CD4-positive, alpha-beta memory T cell (primary cell): ENCODE data around the gene PRKCD. TPM values are rescaled to one million over a fixed set of nuclear protein-coding genes. Genes with fewer than 3 reads are reported as not detected.

Source experiments
- CTCF ChIA-PET: fragments of 350-600 bp; sonication (Branson Sonifier 250); formaldehyde crosslinking; loops from one replicate; lab custom pipeline; 2021; ENCODE audit warnings: inconsistent platforms; ENCODE audit not compliant: partially characterized antibody; lab: Charles Lee
- POLR2A ChIA-PET: fragments of 350-600 bp; sonication (Branson Sonifier 250); formaldehyde crosslinking; loops from one replicate; lab custom pipeline; 2021; ENCODE audit not compliant: partially characterized antibody; lab: Charles Lee
- DNase-seq, 5 donors: peaks; one replicate each; pipeline versions ENCODE4 v3.0.0 to v3.0.0-alpha.2; 2020 to 2022; ENCODE audit warnings: mixed read lengths in 1 of 5
- H3K27ac ChIP-seq: one replicate; pipeline ENCODE4 v1.7.0; 2013; ENCODE audit warnings: low read depth, low read length
- H3K27me3 ChIP-seq: 2 replicates; pipeline ENCODE4 v1.7.0; 2013; ENCODE audit warnings: mild to moderate bottlenecking, low read length, moderate library complexity; ENCODE audit not compliant: insufficient read depth
- H3K36me3 ChIP-seq: 2 replicates; pipeline ENCODE4 v1.7.0; 2013; ENCODE audit warnings: mild to moderate bottlenecking, low read length, moderate library complexity; ENCODE audit not compliant: insufficient read depth
- H3K4me1 ChIP-seq: 2 replicates; pipeline ENCODE4 v1.7.0; 2013; ENCODE audit warnings: mild to moderate bottlenecking, low read length, moderate library complexity; ENCODE audit not compliant: insufficient read depth
- H3K4me3 ChIP-seq, 2 donors: one replicate each; pipeline ENCODE4 v1.7.0; 2013; ENCODE audit warnings: low read length in 2 of 2, mild to moderate bottlenecking in 1 of 2
- H3K9me3 ChIP-seq, 2 donors: one replicate each; pipeline ENCODE4 v1.7.0; 2013; ENCODE audit warnings: low read length in 2 of 2, control low read depth in 1 of 2; ENCODE audit not compliant: control insufficient read depth in 1 of 2
- H3K27ac Mint-ChIP-seq, 7 donors: one replicate each; pipeline ENCODE4 v1.8.0; 2020 to 2021; ENCODE audit warnings: mixed read lengths in 7 of 7, mild to moderate bottlenecking in 6 of 7, inconsistent platforms in 3 of 7, moderate library complexity in 3 of 7
- H3K27me3 Mint-ChIP-seq, 2 donors: one replicate each; pipeline ENCODE4 v1.8.0; 2020 to 2021; ENCODE audit warnings: mixed read lengths in 2 of 2
- H3K36me3 Mint-ChIP-seq, 2 donors: one replicate each; pipeline ENCODE4 v1.8.0; 2020 to 2021; ENCODE audit warnings: mixed read lengths in 2 of 2, inconsistent platforms in 1 of 2, mild to moderate bottlenecking in 1 of 2
- H3K4me1 Mint-ChIP-seq, 4 donors: one replicate each; pipeline ENCODE4 v1.8.0; 2020 to 2021; ENCODE audit warnings: mixed read lengths in 4 of 4, mild to moderate bottlenecking in 1 of 4
- H3K4me3 Mint-ChIP-seq, 8 donors: one replicate each; pipeline ENCODE4 v1.8.0; 2020 to 2021; ENCODE audit warnings: mixed read lengths in 8 of 8, mild to moderate bottlenecking in 7 of 8, moderate library complexity in 6 of 8, inconsistent platforms in 3 of 8
- H3K9me3 Mint-ChIP-seq, 8 donors: one replicate each; pipeline ENCODE4 v1.8.0; 2020 to 2021; ENCODE audit warnings: mixed read lengths in 8 of 8, mild to moderate bottlenecking in 5 of 8, inconsistent platforms in 3 of 8, moderate library complexity in 1 of 8
- intact Hi-C: fragments of 100-400 bp; cut with micrococcal nuclease; formaldehyde crosslinking; loops from one replicate; pipeline ENCODE4 v1.15.1; 2023
- polyA plus RNA-seq, 2 donors: library from polyadenylated mRNA; unstranded; fragments of 300-500 nt; fragmentation: Illumina TruSeq; gene quantifications; one replicate each; pipeline ENCODE4 v1.2.3, GENCODE V29; 2021
- total RNA-seq, 2 experiments: library from RNA; stranded (reverse); gene quantifications; one replicate each; pipeline ENCODE4 v1.2.3, GENCODE V29; 2021

PRKCD gene
- total and polyA plus RNA-seq, 4 experiments from 2014 or later, result 6.6 to 26.4 (median 16.1) TPM

GRCh38 chr3:53139906-53140846 lies 20.8 kb upstream of the PRKCD start:
- ChIA-PET CTCF (interaction anchor here (1.0 to 1.3 kb wide), 2 partner anchors 26 to 56 kb away, joined by 3 read pairs; no protein-coding TSS in a partner anchor), POLR2A (interaction anchor here (1.4 kb wide), 1 partner anchor 55 kb away, joined by 4 read pairs; no protein-coding TSS in a partner anchor)
- H3K27me3 Mint-ChIP-seq, result no peaks in the 10 kb centered on the region
- H3K9me3 Mint-ChIP-seq, result peaks cover 0 to 1% (median 0%) of the 10 kb centered on the region in 8 donors
- H3K4me3 Mint-ChIP-seq, result no peak overlapping the region
- Histone ChIP-seq H3K4me1 (no peaks in the 10 kb centered on the region), H3K9me3 (no peaks in the 10 kb centered on the region), H3K36me3 (no peaks in the 10 kb centered on the region), H3K4me3 (no peak overlapping the region), H3K27me3 (no peaks in the 10 kb centered on the region), H3K27ac (no peak overlapping the region)
- no peaks in the 10 kb centered on the region for H3K4me1 Mint-ChIP-seq
- H3K27ac Mint-ChIP-seq, result no peak overlapping the region
- intact Hi-C loops, result no loop called here
- no peak for DNase-seq
- no peaks in the 10 kb centered on the region for H3K36me3 Mint-ChIP-seq

- Histone ChIP-seq H3K27me3 (no peaks in the 10 kb centered on the region), H3K4me3 (no peak overlapping the region), H3K4me1 (no peaks in the 10 kb centered on the region), H3K36me3 (no peaks in the 10 kb centered on the region), H3K9me3 (no peaks in the 10 kb centered on the region), H3K27ac (no peak overlapping the region)
- CTCF ChIA-PET, result interaction anchor here (1.0 to 1.7 kb wide), 3 partner anchors 9 to 55 kb away, joined by 3 to 7 read pairs (median 6); no protein-coding TSS in a partner anchor
- H3K9me3 Mint-ChIP-seq, result no peaks in the 10 kb centered on the region
- POLR2A ChIA-PET, result interaction anchor here (1.4 kb wide), 1 partner anchor 54 kb away, joined by 4 read pairs; no protein-coding TSS in a partner anchor
- no peak for DNase-seq
- no peaks in the 10 kb centered on the region for H3K4me1 Mint-ChIP-seq
- intact Hi-C loops, result no loop called here
- H3K4me3 Mint-ChIP-seq, result no peak overlapping the region
- H3K27me3 Mint-ChIP-seq, result no peaks in the 10 kb centered on the region
- no peaks in the 10 kb centered on the region for H3K36me3 Mint-ChIP-seq
- no peak overlapping the region for H3K27ac Mint-ChIP-seq
These were observed 19.9 kb upstream of the PRKCD start for GRCh38 chr3:53140847-53141845.

GRCh38 chr3:53142986-53143385 lies 18.0 kb upstream of the PRKCD start:
- no peaks in the 10 kb centered on the region for H3K27me3 Mint-ChIP-seq
- H3K9me3 ChIP-seq, result no peaks in the 10 kb centered on the region
- H3K27me3 ChIP-seq, result no peaks in the 10 kb centered on the region
- no peaks in the 10 kb centered on the region for H3K4me1 ChIP-seq
- ChIA-PET CTCF (interaction anchor here (1.2 to 1.7 kb wide), 2 partner anchors 11 to 50 kb away, joined by 3 to 7 read pairs; no protein-coding TSS in a partner anchor), POLR2A (no interaction called here)
- H3K27ac ChIP-seq, result no peak overlapping the region
- no peaks in the 10 kb centered on the region for H3K4me1 Mint-ChIP-seq
- no peak overlapping the region for H3K4me3 Mint-ChIP-seq
- no peak for DNase-seq
- H3K36me3 ChIP-seq, result no peaks in the 10 kb centered on the region
- no peak overlapping the region for H3K4me3 ChIP-seq
- no peaks in the 10 kb centered on the region for H3K36me3 Mint-ChIP-seq
- H3K27ac Mint-ChIP-seq, result no peak overlapping the region
- intact Hi-C loops, result no loop called here
- H3K9me3 Mint-ChIP-seq, result no peaks in the 10 kb centered on the region

DNA sequence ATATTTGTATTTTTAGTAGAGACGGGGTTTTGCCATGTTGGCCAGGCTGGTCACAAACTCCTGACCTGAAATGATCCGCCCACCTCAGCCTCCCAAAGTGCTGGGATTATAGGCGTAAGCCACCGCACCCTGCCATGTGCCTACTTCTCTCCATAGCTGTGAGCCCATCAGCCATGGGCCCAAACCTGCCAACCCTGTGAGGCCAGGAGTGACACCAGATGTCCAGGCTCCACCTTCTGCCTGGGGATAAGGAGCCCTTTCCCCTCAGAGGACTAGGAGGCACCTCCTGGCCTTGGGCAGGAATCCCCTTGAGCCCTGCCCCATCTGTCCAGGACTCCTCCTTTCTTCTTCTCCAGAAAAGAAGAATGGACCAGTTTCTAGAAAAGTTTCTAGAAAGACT lies 16.6 kb upstream of the PRKCD start:
- H3K27ac Mint-ChIP-seq, result no peak overlapping the region
- no peaks in the 10 kb centered on the region for H3K9me3 ChIP-seq
- H3K36me3 ChIP-seq, result no peaks in the 10 kb centered on the region
- DNase-seq, result no peak
- H3K27me3 Mint-ChIP-seq, result no peaks in the 10 kb centered on the region
- no peaks in the 10 kb centered on the region for H3K4me1 Mint-ChIP-seq
- POLR2A ChIA-PET, result no interaction called here
- H3K9me3 Mint-ChIP-seq, result no peaks in the 10 kb centered on the region
- H3K4me3 ChIP-seq, result no peak overlapping the region
- no peaks in the 10 kb centered on the region for H3K27me3 ChIP-seq
- CTCF ChIA-PET, result interaction anchor here (0.9 to 2.2 kb wide), 4 partner anchors 15 to 51 kb away, joined by 3 to 9 read pairs (median 4); no protein-coding TSS in a partner anchor
- H3K4me3 Mint-ChIP-seq, result no peak overlapping the region
- H3K27ac ChIP-seq, result no peak overlapping the region
- intact Hi-C loops, result no loop called here
- no peaks in the 10 kb centered on the region for H3K4me1 ChIP-seq
- no peaks in the 10 kb centered on the region for H3K36me3 Mint-ChIP-seq

DNA sequence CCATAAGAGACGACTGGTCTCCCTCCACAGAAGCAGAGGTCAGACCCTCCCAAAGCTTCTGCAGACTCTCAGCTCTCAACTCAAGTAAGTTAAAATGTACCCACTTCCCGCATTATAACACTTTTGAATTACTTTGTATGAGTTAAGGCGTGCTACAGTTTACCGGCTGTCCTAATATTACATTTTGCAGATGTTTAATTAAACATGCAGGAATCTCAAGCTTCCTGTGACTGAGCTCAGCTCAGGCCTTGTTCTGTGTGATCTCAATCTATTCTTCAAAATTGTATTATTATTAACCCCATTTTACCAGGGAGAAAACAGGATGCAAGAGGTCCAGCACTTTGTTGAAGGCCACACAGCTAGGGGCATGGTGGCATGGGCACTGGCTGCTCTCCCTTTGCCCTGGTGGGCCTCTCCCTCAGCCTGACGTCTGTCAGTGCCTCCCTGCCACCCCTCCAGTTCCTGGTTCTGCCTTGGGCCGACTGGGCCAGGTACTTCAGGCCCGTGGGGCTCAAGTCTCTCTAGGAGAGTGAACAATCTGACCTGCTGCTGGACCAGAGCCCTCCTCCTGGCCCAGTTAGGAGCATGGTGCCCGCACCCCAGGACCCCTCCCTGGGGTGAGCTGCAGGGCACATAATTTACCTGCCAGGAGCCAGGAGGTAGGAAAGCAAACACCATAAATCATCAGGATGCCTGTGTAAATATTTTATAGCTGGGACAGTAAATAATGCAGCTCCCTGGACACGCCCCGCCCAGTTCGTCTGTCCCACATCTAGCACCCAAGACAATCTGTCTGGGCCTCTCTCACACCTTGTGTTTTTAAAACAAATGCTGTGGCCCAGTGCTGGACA lies 15.9 kb upstream of the PRKCD start:
- no peaks in the 10 kb centered on the region for H3K27me3 ChIP-seq
- DNase-seq, result no peak
- Mint-ChIP-seq H3K27ac (no peak overlapping the region), H3K27me3 (no peaks in the 10 kb centered on the region), H3K9me3 (no peaks in the 10 kb centered on the region), H3K4me1 (no peaks in the 10 kb centered on the region), H3K36me3 (no peaks in the 10 kb centered on the region), H3K4me3 (no peak overlapping the region)
- H3K4me1 ChIP-seq, result no peaks in the 10 kb centered on the region
- intact Hi-C loops, result no loop called here
- no peak overlapping the region for H3K27ac ChIP-seq
- ChIA-PET POLR2A (no interaction called here), CTCF (interaction anchor here (0.9 to 2.2 kb wide), 5 partner anchors 11 to 51 kb away, joined by 3 to 9 read pairs (median 4); no protein-coding TSS in a partner anchor)
- H3K9me3 ChIP-seq, result no peaks in the 10 kb centered on the region
- H3K4me3 ChIP-seq, result no peak overlapping the region
- no peaks in the 10 kb centered on the region for H3K36me3 ChIP-seq

GRCh38 chr3:53145713-53146080 lies 15.3 kb upstream of the PRKCD start:
- H3K4me1 Mint-ChIP-seq, result no peaks in the 10 kb centered on the region
- H3K27me3 Mint-ChIP-seq, result no peaks in the 10 kb centered on the region
- POLR2A ChIA-PET, result no interaction called here
- no peaks in the 10 kb centered on the region for H3K9me3 ChIP-seq
- CTCF ChIA-PET, result interaction anchor here (0.9 to 2.2 kb wide), 4 partner anchors 11 to 50 kb away, joined by 3 to 9 read pairs (median 5); no protein-coding TSS in a partner anchor
- no peaks in the 10 kb centered on the region for H3K36me3 ChIP-seq
- no peak overlapping the region for H3K4me3 ChIP-seq
- no peaks in the 10 kb centered on the region for H3K9me3 Mint-ChIP-seq
- H3K36me3 Mint-ChIP-seq, result no peaks in the 10 kb centered on the region
- intact Hi-C loops, result no loop called here
- H3K4me3 Mint-ChIP-seq, result no peak overlapping the region
- no peak for DNase-seq
- H3K4me1 ChIP-seq, result no peaks in the 10 kb centered on the region
- no peak overlapping the region for H3K27ac ChIP-seq
- H3K27ac Mint-ChIP-seq, result no peak overlapping the region
- no peaks in the 10 kb centered on the region for H3K27me3 ChIP-seq
